SK-N-SH (cell line): ENCODE measurements around the gene IGDCC3. TPM values are rescaled to one million over a fixed set of nuclear protein-coding genes. Genes with fewer than 3 reads are reported as not detected.

Experiments used
- CTCF ChIA-PET: fragments of 300-600, 350-600 bp; formaldehyde crosslinking; extraction: SDS; loops from one replicate; lab custom pipeline; 2021; lab: Yijun Ruan, JAX
- POLR2A ChIA-PET: fragments of 350-600 bp; sonication (Branson Sonifier 250); formaldehyde crosslinking; extraction: SDS; loops from one replicate; lab custom pipeline; 2020; ENCODE audit warnings: antibody characterized with exemption, inconsistent platforms; lab: Yijun Ruan, JAX
- DNase-seq: peaks from one replicate; pipeline ENCODE4 v3.0.0; 2012
- H2AFZ ChIP-seq: fragments of 200-600 bp; sonication (generic); 2 replicates; pipeline ENCODE4 v1.8.1; 2016; ENCODE audit warnings: antibody characterized with exemption, mild to moderate bottlenecking, low read depth
- H3F3A ChIP-seq: fragments of 200-600 bp; sonication (generic); replicated peaks from 2 replicates; pipeline ENCODE3; 2016; ENCODE audit warnings: antibody characterized with exemption, mild to moderate bottlenecking; ENCODE audit not compliant: insufficient read depth
- H3K27ac ChIP-seq, 2 experiments: fragments of 200-500 bp in 1 of 2; fragments of 200-600 bp in 1 of 2; sonication (Bioruptor generic) in 1 of 2; sonication (generic), shearing (Covaris generic) in 1 of 2; 2 replicates each; pipeline versions ENCODE4 v1.5.1 to v1.6.1; 2014 to 2016; ENCODE audit warnings: low read depth in 2 of 2, inconsistent platforms in 1 of 2, low read length in 1 of 2, mild to moderate bottlenecking in 1 of 2, mixed read lengths in 1 of 2
- H3K27me3 ChIP-seq: fragments of 200-600 bp; sonication (generic), shearing (Covaris generic); 2 replicates; pipeline ENCODE4 v1.6.1; 2016; ENCODE audit warnings: mixed run types; ENCODE audit not compliant: insufficient read depth
- H3K36me3 ChIP-seq, 2 experiments: fragments of 200-500 bp in 1 of 2; fragments of 200-600 bp in 1 of 2; sonication (Bioruptor generic) in 1 of 2; sonication (generic) in 1 of 2; replicated peaks in 1 of 2; 2 replicates each; pipeline versions ENCODE3 to v1.5.1; 2014 to 2016; ENCODE audit warnings: low read length in 1 of 2, mild to moderate bottlenecking in 1 of 2; ENCODE audit not compliant: insufficient read depth in 2 of 2, control insufficient read depth in 1 of 2
- H3K4me1 ChIP-seq, 2 experiments: fragments of 200-500 bp in 1 of 2; fragments of 200-600 bp in 1 of 2; sonication (Bioruptor generic) in 1 of 2; sonication (generic), shearing (Covaris generic) in 1 of 2; 2 replicates each; pipeline versions ENCODE4 v1.5.1 to v1.6.1; 2014 to 2016; ENCODE audit warnings: low read depth in 1 of 2, low read length in 1 of 2, mixed run types in 1 of 2; ENCODE audit not compliant: insufficient read depth in 2 of 2, control insufficient read depth in 1 of 2
- H3K4me2 ChIP-seq: fragments of 200-600 bp; sonication (generic), shearing (Covaris generic); 2 replicates; pipeline ENCODE4 v1.6.1; 2017; ENCODE audit warnings: mixed run types
- H3K4me3 ChIP-seq, 2 experiments: fragments of 200-500 bp in 1 of 2; fragments of 200-600 bp in 1 of 2; sonication (Bioruptor generic) in 1 of 2; sonication (generic), shearing (Covaris generic) in 1 of 2; 2 replicates each; pipeline versions ENCODE4 v1.5.1 to v1.8.1; 2014 to 2016; ENCODE audit warnings: low read depth in 2 of 2, inconsistent platforms in 1 of 2, low read length in 1 of 2, mild to moderate bottlenecking in 1 of 2, mixed read lengths in 1 of 2, moderate library complexity in 1 of 2
- H3K79me2 ChIP-seq: fragments of 200-600 bp; sonication (generic); 2 replicates; pipeline ENCODE4 v1.8.1; 2017; ENCODE audit warnings: mild to moderate bottlenecking; ENCODE audit not compliant: insufficient read depth
- H3K9ac ChIP-seq: fragments of 200-600 bp; sonication (generic); 2 replicates; pipeline ENCODE4 v1.6.1; 2017; ENCODE audit warnings: mixed run types
- H3K9me2 ChIP-seq: fragments of 200-600 bp; sonication (generic); 2 replicates; pipeline ENCODE4 v1.6.1; 2017; ENCODE audit warnings: mixed run types
- H3K9me3 ChIP-seq: fragments of 200-600 bp; sonication (generic); 2 replicates; pipeline ENCODE4 v1.6.1; 2017; ENCODE audit warnings: mixed run types, mild to moderate bottlenecking, moderate library complexity
- H4K20me1 ChIP-seq: fragments of 200-600 bp; sonication (generic); 2 replicates; pipeline ENCODE4 v1.6.1; 2017; ENCODE audit warnings: mild to moderate bottlenecking, mixed run types; ENCODE audit not compliant: insufficient read depth
- ELF1 ChIP-seq: IDR thresholded peaks from 2 replicates; pipeline ENCODE4 v1.4.0; 2012
- EZH2phosphoT487 ChIP-seq: fragments of 200-600 bp; sonication (generic); IDR thresholded peaks from 2 replicates; pipeline ENCODE4 v1.6.1; 2017; ENCODE audit warnings: low read depth, mixed run types, mild to moderate bottlenecking, antibody characterized with exemption, moderate library complexity, borderline replicate concordance
- FOSL2 ChIP-seq: IDR thresholded peaks from 2 replicates; pipeline ENCODE4 v1.4.0; 2012; ENCODE audit warnings: low read depth, mild to moderate bottlenecking, moderate library complexity, borderline replicate concordance
- JUND ChIP-seq: IDR thresholded peaks from 2 replicates; pipeline ENCODE4 v1.4.0; 2012
- MAX ChIP-seq: IDR thresholded peaks from 2 replicates; pipeline ENCODE4 v1.4.0; 2012; ENCODE audit warnings: low read depth
- MXI1 ChIP-seq: IDR thresholded peaks from 2 replicates; pipeline ENCODE4 v1.6.1; 2012; ENCODE audit warnings: mild to moderate bottlenecking, low read depth, low read length, improper control_type of control experiment
- NRF1 ChIP-seq: IDR thresholded peaks from 2 replicates; pipeline ENCODE4 v1.6.1; 2012; ENCODE audit warnings: low read depth, mild to moderate bottlenecking, low read length
- POLR2AphosphoS5 ChIP-seq: IDR thresholded peaks from 2 replicates; pipeline ENCODE4 v1.6.1; 2012; ENCODE audit warnings: low read depth, low read length
- RCOR1 ChIP-seq: fragments of 150-350 bp; IDR thresholded peaks from 2 replicates; pipeline ENCODE4 v1.6.1; 2017; ENCODE audit warnings: antibody characterized with exemption, low read length
- RXRA ChIP-seq: IDR thresholded peaks from 2 replicates; pipeline ENCODE4 v1.4.0; 2012; ENCODE audit warnings: low read depth, mild to moderate bottlenecking, borderline replicate concordance
- SIN3A ChIP-seq: IDR thresholded peaks from 2 replicates; pipeline ENCODE4 v1.6.1; 2012; ENCODE audit warnings: low read depth, mild to moderate bottlenecking, low read length, moderate library complexity, borderline replicate concordance
- SMC3 ChIP-seq: IDR thresholded peaks from 2 replicates; pipeline ENCODE4 v1.6.1; 2012; ENCODE audit warnings: low read depth, low read length, improper control_type of control experiment
- TAF1 ChIP-seq: IDR thresholded peaks from 2 replicates; pipeline ENCODE4 v1.6.1; 2012; ENCODE audit warnings: low read depth, mild to moderate bottlenecking, low read length, moderate library complexity, borderline replicate concordance
- TEAD4 ChIP-seq: IDR thresholded peaks from 2 replicates; pipeline ENCODE4 v1.4.0; 2012; ENCODE audit warnings: mild to moderate bottlenecking, borderline replicate concordance; ENCODE audit not compliant: insufficient read depth
- YY1 ChIP-seq: IDR thresholded peaks from 2 replicates; pipeline ENCODE4 v1.4.0; 2012; ENCODE audit warnings: low read depth, mild to moderate bottlenecking
- WGBS: methylation state at CpG from one replicate; pipeline ENCODE4 v1.1.6; 2017; ENCODE audit warnings: low lambda C conversion rate; 5-methylcytosine and 5-hydroxymethylcytosine counted together
- polyA plus RNA-seq, 3 experiments: library from polyadenylated mRNA; depleted of rRNA; stranded (reverse); fragments of >200 nt; gene quantifications; 2 replicates each; pipeline ENCODE4 v1.2.3, GENCODE V29; 2012

Gene IGDCC3
- polyA plus RNA-seq, 1 of the 3 experiments (the other 2 are of a cell fraction) = 0.43 TPM

DNA sequence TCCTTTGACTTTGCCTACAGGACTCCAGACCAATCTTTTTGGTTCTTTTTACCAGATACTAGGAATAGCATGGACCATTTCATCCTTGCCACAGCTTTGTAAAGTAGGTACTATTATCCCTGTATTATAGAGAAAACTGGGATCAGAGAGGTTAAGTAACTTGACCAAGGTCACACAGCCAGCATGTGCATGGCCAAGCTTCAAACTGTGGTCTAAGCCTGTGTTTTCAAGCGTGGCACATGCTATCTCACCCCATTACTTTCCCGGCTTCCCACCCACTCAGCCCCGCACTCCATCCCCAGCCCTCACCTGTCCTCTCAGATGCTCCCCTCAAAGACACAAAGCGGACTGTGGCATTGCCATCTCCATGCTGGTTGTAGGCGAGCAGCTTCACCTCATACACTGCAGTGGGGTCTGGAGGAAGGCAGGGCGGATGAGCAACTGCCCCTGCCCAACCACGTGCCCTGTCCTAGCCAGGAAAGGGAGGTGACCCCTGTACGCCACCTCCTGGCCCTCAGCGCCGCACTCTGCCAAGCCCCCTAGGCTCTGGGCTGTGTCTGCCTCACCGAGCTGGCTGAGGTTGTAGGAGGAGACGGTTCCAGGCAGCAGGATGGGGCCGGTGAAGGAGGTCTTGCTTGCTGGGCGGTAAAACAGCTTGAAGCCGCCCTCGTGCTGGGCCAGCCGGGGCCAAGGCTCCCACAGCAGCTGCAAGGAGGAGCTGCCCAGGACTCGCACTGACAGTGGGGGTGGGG, 47.6 kb downstream of the IGDCC3 start:
- Histone ChIP-seq H3K9ac (no peak overlapping the region), H3K36me3 (no peaks in the 10 kb centered on the region), H3K4me2 (no peak overlapping the region), H4K20me1 (no peaks in the 10 kb centered on the region), H3K4me1 (peaks cover 0 to 26% of the 10 kb centered on the region in 2 experiments; a peak in 1 of 4 replicates), H3F3A (no peaks in the 10 kb centered on the region), H3K4me3 (no peak overlapping the region), H3K9me2 (no peaks in the 10 kb centered on the region), H3K27ac (no peak overlapping the region), H3K27me3 (no peaks in the 10 kb centered on the region), H3K79me2 (no peaks in the 10 kb centered on the region), H2AFZ (no peak overlapping the region), H3K9me3 (no peaks in the 10 kb centered on the region)
- ChIA-PET CTCF (interaction anchor here (2.7 to 21.5 kb wide), 2 partner anchors 11 to 54 kb away, joined by 15 to 969 read pairs; partner anchors contain the start of gene IGDCC3), POLR2A (no interaction called here)
- peak; percentile 19 for DNase-seq
- no peak for TF ChIP-seq ELF1
- TF ChIP-seq FOSL2 = no peak
- no peak for TF ChIP-seq JUND
- no peak for TF ChIP-seq EZH2phosphoT487
- no peak for TF ChIP-seq SIN3A
- no peak for TF ChIP-seq NRF1
- no peak for TF ChIP-seq MAX
- TF ChIP-seq YY1 = no peak
- no peak for TF ChIP-seq SMC3
- TF ChIP-seq RXRA = no peak
- 90% methylated on average over 17 of the region's 18 CpGs for WGBS

GRCh38 chr15:65329288-65329983, 48.4 kb downstream of the IGDCC3 start:
- H3F3A ChIP-seq = no peaks in the 10 kb centered on the region
- POLR2A ChIA-PET = no interaction called here
- CTCF ChIA-PET = interaction anchor here (1.0 to 21.5 kb wide), 3 partner anchors 8 to 55 kb away, joined by 3 to 969 read pairs (median 15); partner anchors contain the start of gene IGDCC3
- no peak overlapping the region for H2AFZ ChIP-seq
- H3K4me3 ChIP-seq = no peak overlapping the region
- H3K9ac ChIP-seq = no peak overlapping the region
- peak; percentile 17 for DNase-seq
- WGBS = 90% methylated on average over 10 of the region's 21 CpGs
- no peaks in the 10 kb centered on the region for H4K20me1 ChIP-seq
- TF ChIP-seq RCOR1 = no peak
- TF ChIP-seq EZH2phosphoT487 = no peak
- no peak for TF ChIP-seq POLR2AphosphoS5
- TF ChIP-seq FOSL2 = no peak
- TF ChIP-seq SIN3A = no peak
- no peak for TF ChIP-seq MXI1
- TF ChIP-seq TEAD4 = no peak
- no peak for TF ChIP-seq TAF1
- peaks cover 0 to 19% of the 10 kb centered on the region in 2 experiments; a peak in 1 of 4 replicates for H3K4me1 ChIP-seq
- H3K27ac ChIP-seq = no peak overlapping the region
- no peaks in the 10 kb centered on the region for H3K9me2 ChIP-seq
- no peaks in the 10 kb centered on the region for H3K36me3 ChIP-seq
- H3K9me3 ChIP-seq = no peaks in the 10 kb centered on the region
- H3K4me2 ChIP-seq = no peak overlapping the region
- H3K79me2 ChIP-seq = no peaks in the 10 kb centered on the region
- no peaks in the 10 kb centered on the region for H3K27me3 ChIP-seq
